ENCODE measurements around the gene KIRREL2.

Gene KIRREL2

DNA sequence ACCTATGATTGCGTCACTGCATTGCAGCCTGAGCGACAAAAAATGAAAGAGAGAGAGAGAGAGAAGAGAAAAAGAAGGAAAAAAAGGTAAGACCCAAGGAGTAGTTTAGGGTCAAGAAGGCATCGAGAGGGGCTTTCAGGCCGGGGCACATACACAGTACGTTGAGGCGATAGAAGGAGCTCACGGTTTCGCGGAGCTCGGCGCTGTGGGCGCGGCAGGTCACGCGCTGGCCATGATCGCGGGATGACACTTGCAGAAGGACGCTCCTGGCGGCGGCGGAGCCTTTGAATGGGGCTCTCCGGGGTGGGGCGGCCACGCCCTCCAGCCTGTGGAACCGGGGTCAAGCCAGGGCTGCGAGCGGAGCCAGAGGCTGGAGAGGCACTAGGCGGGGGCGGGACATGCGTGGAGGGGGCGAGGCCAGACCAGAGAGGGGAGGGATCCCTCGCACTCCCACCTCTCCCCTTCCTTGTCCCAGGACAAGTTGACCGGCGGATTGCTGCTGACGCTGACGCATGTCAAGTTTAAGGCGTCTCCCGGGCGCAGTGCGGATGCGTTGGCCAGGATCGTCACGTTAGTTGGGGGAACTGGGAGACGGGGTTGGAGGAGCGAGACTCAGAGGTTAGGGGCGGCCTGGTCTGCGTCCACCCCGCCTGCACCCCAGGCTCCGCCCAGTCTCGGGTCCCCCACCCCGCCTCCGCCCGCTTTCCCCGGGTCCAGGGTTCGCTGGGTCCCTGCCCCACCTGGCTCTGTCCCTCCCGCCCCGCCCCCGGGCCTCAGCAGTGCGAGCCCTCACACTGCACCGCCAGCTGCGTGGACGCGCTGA is 11.3 kb upstream of the KIRREL2 start:
- DNase-seq: no peak

DNA sequence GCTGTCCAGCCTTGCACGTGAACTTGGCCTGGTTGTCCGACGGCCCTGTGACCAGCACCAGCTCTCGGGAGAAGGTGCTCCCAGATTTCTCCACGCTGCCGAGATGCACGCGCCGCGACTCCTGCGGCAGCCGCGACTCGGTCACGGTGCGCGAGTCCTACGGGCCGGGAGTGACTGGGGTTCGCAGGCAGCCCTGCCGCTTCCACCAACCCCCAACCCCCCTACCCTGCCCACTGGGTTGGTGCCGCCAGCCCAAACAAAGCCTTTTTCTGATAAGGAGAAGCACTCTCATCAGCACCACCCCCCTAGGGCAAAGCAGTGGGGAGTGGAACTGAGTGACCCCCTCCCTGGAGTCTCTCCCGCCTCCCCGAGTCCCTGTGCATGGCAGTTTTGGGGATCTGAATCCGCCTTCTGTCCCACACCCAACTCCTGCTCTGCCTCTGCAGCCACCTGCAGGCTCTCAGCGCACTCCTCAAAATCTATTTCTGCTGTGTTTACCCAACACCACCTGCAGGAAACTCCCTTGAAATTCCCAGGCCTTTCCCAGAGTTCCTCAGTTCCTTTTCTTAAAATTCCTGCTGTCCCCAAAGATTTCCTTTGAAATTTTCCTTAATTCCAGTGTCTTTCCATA is 10.6 kb upstream of the KIRREL2 start:
- no peak for DNase-seq

DNA sequence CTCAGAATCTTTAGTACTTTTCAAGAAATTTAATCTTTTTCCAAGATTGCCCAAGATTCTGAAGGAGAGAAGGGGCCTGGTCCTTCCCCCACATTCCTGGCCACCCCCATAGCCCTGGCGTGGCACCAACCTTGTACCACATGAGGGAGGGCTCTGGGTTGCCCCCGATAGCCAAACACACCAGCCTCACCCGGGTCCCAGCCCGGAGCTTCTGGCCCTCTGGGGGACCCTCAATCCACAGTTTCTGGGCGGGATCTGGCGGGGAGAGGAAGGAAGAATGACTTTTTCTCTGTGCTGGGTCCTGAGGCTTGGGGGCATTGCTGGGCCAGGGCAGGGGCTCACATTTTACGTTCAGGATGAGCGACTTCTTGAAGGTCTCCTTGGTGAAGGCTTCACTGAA is 8.8 kb upstream of the KIRREL2 start:
- no peak for DNase-seq

DNA sequence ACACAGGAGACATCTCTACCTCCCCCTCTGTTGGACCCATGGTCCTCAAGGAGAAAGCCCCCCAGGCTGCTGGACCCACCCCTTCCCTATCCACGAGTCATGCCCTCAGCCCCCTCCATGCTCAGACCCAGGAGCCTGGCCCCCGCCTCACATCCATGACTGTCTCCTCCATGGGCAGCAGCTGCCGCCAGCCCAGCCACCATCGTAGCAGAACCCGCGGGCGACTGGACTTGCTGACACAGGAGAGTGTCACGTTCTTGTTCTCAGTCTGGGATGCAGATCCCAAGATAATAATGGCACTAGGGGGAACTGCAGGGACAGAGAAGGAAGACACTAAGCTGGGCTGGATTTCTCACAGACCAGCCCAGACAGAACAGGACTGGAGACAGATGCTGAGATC is 8.2 kb upstream of the KIRREL2 start:
- DNase-seq: no peak

DNA sequence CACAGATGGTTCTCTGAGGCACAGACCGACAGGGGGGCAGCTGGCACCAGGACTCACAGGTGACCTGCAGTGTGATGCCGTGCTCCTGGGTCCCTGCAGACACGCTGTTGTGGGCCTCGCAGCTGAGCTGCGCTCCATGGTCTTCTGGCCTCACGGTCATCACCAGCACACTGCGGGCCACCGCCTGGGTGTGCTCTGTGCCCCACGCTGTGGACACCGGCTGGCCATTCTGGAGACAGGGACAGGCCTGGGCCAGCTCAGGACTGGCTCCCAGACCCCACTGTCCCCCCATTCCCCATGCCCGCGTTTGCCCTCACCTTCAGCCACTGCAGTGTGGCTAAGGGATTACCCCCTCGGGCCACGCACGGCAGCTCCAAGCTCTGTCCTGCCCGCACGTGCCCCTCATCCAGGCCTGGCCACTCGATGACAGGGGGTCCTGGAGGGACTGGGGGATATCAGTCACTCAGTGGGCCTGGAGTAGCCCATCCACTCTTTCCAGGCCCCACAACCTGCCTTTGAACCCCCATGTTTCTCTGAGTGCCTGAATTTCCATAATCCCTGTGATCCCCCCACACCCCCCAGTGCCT is 7.7 kb upstream of the KIRREL2 start:
- no peak for DNase-seq

DNA sequence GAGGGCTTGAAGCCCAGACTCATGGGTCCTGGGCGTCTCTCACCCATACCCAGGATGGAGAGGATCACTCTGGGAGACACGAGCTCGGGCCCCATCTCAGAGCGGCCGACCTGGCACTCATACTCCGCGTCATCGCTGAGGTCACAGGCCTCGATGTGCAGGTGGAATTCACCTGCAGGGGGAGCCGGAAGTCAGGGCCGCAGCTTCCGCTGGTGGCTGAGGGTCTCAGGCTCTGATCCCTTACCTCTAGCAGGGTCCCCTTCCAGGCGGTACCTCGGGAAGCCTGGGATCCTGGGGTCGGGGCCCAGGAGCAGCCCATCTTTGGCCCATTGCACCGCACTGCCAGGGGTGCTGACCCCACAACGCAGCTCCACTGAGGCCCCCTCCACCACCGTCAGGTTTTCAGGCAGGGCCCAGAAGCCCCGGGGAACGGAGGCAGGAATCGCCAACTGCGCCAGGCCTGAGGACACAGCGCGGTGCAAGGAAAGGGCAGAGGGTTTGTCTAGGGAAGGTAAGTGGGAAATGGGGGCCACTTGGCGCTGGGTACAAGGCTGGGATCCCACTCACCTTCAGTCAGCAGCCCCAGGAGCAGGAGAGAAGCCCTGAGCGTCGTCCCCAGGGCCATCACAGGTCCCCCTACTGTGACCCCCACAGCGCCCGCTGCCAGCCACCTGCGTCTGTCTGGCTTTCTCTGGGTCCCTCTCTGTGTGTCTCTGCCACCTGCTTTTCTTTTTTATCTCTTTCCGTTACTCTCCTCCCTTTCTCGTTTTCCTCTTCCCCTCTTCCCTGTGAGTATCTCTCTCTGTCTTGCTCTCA is 5.3 kb upstream of the KIRREL2 start:
- DNase-seq: no peak

DNA sequence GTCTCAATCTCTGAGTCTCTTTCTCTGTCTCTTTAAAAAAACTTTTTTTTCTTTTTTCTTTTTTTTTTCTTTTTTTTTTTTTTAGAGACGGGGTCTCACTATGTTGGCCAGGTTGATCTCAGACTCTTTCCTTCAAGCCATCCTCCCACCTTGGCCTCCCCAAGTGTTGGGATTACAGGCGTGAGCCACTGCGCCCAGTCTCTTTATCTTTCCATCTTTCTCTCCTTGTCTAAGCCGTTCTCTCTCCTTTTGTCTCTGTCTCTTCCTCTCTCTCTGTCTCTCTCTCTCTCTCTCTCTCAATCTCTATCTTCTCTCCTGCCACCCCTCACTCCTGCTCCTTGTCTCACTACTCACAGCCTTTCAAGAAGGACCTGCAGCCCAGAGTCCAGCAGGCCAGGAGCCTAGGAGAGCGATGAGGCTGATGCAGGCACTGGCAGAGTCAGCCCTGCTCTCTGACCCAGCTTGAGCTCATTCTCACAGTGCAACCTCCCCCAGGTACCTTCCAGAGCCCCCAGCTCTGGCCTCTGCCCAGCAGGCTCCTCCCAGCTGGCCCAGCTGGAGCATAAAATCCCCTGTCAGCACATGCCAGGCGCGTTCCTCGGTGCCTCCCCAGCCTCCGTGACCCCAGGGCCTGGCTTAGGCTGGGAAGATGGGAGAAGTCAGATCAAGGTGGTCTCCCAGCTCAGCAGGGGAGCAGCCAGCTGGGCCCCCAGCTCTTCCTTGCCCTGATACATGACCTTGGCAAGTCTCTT is 4.5 kb upstream of the KIRREL2 start, which contains the start of gene NPHS1:
Gene NPHS1 (minus strand): TSS at position 476 of the 752 bp plus-strand sequence. CDS start 667 bp downstream, outside the sequence.
- DNase-seq: no peak

DNA sequence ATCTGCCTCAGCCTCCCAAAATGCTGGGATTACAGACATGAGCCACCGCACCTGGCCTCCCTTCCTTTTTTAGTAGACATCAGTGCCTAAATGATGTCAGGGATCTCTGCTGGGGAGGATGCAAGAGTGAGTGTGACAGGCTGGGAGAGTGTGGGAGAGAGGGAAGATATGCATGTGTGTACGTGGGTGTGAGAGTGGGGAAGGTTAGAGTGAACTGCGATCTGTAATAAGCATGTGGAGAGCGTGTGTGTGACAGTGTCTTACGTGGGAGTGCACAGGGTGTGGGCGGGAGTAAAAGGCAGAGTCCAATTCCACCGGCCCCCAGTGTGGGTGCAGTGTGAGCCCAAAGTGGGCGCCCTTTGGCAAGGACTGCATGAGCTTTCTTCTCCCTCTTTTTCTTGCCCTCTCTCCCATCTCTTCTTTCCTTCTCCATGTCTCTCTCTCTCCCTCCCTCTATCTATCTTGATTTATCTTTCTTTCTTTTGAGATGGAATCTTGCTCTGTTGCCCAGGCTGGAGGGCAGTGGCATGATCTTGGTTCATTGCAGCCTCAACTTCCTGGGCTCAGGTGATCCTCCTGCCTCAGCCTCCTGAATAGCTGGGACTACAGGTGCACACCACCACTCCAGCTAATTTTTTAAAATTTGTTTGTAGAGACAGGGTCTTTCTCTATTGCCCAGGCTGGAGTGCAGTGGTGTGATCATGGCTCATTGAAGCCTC is 3.5 kb upstream of the KIRREL2 start:
- DNase-seq: no peak

DNA sequence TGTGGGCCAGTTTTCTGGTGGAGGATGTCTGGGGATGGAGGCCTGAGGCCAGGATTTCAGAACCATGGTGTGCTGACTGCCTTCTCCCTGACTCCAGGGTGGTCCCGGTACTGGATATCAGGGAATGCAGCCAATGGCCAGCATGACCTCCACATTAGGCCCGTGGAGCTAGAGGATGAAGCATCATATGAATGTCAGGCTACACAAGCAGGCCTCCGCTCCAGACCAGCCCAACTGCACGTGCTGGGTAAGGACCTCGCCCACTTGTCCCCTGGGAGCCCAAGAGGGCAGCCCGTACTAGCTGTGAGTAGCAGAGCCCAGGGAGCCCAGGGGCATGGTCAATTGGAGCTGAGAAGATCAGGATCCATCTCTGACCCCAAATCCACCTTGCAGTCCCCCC is 1.6 kb downstream of the KIRREL2 start:
- DNase-seq: no peak

DNA sequence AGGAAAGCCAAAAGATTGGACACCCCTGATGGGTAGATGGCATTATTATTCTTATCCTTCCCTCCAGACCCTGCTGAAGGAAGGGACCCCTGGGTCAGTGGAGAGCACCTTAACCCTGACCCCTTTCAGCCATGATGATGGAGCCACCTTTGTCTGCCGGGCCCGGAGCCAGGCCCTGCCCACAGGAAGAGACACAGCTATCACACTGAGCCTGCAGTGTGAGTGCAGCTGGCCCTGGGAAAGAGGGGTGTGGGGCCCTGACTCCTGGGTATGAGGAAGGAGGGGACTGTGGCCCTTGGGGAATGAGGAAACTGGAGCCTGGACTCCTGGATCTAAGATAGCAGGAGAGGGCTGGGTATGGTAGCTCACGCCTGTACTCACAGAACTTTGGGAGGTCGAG is 2.7 kb downstream of the KIRREL2 start:
- no peak for DNase-seq

DNA sequence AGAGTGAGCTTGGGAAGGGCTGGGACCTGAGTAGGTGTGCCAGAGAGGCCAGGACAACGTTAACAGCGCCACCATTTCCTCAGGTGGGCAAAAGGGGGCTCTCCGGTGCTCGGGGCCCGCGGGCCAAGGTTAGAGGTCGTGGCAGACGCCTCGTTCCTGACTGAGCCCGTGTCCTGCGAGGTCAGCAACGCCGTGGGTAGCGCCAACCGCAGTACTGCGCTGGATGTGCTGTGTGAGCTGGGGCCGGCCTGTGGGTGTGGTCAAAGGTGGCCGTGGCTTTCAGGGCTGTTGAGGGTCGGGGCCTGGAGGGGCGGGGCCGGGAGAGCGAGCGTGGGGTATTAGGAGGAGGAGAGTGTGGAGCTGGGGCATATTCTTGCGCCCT is 3.7 kb downstream of the KIRREL2 start:
- DNase-seq: no peak

DNA sequence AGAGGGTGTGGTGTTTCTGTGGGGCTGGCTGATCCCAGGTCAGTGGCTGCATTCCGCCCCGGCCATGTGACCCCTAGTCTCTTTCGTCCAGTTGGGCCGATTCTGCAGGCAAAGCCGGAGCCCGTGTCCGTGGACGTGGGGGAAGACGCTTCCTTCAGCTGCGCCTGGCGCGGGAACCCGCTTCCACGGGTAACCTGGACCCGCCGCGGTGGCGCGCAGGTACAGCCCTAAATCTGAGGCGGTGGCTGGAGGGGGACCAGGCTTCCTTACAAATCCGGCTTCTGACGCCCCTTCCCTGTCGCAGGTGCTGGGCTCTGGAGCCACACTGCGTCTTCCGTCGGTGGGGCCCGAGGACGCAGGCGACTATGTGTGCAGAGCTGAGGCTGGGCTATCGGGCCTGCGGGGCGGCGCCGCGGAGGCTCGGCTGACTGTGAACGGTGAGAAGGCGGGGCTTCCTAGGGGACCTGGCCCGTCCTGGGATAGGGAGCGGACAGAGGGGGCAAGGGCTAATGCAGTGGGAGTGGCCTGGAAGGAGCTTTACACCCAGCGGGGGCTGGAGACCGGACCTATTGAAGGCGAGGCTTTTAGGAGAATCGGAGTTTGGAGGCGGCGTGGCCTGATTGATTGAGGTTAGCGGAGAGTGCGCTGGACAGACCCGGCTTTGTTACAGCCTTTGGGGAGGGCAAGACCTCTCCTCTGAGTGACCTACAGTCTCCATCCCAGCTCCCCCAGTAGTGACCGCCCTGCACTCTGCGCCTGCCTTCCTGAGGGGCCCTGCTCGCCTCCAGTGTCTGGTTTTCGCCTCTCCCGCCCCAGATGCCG is 4.3 kb downstream of the KIRREL2 start:
- DNase-seq: no peak

DNA sequence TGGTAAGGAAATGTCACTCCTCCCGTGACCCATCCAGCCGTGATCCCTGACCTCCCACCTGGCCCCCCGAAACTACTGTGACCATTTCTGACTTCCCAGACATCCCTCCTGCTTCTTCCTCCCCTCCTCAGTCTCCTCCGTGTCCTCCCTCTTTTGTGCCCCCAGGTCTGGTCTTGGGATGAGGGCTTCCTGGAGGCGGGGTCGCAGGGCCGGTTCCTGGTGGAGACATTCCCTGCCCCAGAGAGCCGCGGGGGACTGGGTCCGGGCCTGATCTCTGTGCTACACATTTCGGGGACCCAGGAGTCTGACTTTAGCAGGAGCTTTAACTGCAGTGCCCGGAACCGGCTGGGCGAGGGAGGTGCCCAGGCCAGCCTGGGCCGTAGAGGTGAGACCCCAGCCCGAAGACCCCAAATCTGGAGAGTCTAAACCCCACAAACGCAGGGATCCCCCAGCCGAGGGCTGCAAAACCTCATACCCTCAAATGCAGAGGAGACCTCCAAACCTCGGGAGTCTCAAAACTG is 5.0 kb downstream of the KIRREL2 start:
- no peak for DNase-seq

DNA sequence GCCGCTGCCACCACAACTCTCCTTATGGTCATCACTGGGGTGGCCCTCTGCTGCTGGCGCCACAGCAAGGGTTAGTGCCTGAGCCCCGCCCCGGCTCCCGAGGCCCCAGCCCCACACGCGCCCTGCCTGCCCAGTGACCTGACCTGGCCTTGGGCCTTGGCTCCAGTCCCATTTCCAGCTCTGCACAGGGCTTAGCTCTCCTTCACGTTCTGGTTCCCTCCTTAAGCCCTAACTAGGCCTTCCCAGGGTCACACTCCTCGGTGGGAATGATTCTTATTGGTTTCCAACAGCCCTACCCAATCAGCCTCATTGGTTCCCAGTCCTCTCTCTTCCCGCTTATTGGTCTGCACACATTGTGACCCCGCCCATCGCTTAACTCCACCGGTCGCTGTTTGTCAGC is 5.8 kb downstream of the KIRREL2 start:
- no peak for DNase-seq

DNA sequence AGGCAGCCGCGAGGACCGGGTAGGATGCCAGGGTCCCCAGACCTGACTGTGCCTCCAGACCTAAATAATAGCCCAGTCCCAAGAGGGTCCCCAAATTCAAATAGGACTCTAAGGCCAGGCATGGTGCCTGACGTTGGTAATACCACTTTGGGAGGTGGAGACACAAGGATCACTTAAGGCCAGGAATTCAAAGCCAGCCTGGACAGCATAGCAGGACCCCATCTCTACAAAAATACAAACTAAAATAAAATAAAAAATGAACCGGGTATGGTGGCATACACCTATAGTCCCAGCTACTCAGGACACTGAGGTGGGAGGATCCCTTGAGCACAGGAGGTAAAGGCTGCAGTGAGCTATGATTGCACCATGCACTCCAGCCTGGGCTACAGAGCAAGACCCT is 6.3 kb downstream of the KIRREL2 start:
- DNase-seq: no peak

DNA sequence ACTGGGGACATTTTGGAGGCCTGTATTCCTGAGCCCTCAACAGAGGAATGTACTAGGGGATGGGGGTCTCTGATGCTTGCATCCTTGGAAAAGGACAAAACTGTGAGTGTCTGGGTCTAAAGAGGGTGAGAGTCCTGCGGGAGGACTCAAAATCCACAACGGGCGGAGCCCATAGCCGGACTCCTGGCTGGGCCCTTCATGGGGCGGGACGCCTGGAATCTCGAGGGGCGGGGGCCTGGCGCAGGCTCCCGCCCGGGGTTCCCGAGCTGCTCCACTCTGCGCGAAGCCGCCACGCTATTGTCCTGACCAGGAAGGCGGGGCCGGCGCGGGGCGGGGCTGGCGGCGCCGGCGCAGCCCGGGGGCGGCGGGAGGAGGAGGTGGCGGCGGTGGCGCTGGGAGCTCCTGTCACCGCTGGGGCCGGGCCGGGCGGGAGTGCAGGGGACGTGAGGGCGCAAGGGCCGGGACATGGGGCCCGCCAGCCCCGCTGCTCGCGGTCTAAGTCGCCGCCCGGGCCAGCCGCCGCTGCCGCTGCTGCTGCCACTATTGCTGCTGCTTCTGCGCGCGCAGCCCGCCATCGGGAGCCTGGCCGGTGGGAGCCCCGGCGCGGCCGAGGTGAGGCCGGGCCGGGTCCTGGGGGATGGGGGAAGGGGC is 11.6 kb downstream of the KIRREL2 start, which contains the start of gene APLP1:
Gene APLP1 (plus strand): TSS at position 403 of the 651 bp plus-strand sequence. CDS start 63 bp downstream, at position 466.
- DNase-seq: peak; percentile 19

DNA sequence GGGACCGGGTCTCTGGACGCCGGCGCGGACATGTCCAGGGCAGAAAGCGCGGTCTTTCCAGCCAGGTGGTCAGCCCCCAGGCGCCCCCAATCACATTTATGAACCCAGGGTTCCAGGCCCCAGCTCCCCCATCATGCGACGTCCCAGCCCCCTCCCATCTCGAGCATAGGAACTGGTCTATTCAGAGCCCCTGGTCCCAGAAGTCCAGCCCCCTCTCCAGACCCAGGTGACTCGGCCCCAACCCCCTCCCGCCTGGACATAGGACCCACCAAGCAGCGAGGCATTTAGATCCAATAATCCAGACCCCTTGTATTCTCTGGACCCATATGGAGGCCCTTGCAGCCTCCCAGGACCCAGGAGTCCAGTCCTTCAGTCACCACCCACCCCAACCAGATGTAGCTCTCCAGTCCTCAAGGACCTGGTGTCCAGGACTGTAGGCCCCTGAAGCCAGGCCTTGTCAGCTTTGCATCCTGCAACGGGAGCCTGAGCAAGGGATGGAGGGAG is 12.2 kb downstream of the KIRREL2 start:
- no peak for DNase-seq

DNA sequence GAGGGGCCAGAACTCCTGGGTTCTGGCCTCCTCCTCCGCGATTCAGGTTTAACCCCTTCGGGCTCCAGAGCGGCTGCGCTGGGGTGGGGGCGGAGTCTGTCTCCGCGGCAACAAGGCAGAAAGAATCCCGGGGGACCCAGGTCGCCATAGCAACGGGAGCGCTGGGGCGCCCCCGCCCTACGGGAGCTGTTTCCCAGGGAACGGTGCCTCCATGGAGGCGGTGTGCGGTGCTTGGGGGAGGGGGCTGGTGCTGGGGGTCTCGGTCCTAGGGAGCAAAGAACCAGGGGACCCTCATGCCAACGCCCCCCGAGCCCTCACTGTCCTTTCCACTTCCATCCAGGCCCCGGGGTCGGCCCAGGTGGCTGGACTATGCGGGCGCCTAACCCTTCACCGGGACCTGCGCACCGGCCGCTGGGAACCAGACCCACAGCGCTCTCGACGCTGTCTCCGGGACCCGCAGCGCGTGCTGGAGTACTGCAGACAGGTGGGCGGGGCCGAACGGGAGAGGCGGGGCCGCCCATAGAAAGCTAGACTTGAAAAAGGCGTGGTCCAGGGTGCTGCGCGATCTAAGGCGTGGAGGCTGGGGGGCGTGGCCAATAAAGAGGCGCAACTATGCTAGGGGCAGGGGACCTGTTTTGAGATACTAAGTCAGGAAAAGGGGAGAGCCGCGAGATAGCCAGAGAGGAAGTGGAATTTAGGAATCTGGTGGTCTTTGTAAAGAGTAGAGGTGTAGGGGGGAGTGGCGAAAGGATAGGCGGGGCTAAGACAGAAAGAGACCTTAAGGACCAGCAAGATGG is 12.8 kb downstream of the KIRREL2 start:
- DNase-seq: peak; percentile 67

Measured in fibroblast of skin of right quadriceps (primary cell).